SK-N-SH treated with all-trans-retinoic acid at 6 μM for 48 hours (cell line): ENCODE data around the gene LTBR.

Source experiments
- ATAC-seq: fragments of 200-7000 bp; cut with Tn5 transposase; 3 replicates; pipeline ENCODE4 v1.9.1; 2020; ENCODE audit warnings: mild to moderate bottlenecking, moderate library complexity
- ARNTL ChIP-seq: fragments of 450-650 bp; formaldehyde crosslinking; IDR thresholded peaks from 2 replicates; pipeline ENCODE4 v1.5.0; 2020; ENCODE audit warnings: low read depth, mild to moderate bottlenecking, moderate library complexity, borderline replicate concordance
- BACH2 ChIP-seq: fragments of 250-450 bp; sonication (Bioruptor Pico); IDR thresholded peaks from 2 replicates; pipeline ENCODE4 v1.9.0; 2021; ENCODE audit warnings: mild to moderate bottlenecking, borderline replicate concordance
- CSDC2 ChIP-seq: fragments of 250-450 bp; sonication (Bioruptor Pico); IDR thresholded peaks from 2 replicates; pipeline ENCODE4 v1.5.0; 2020; ENCODE audit warnings: mild to moderate bottlenecking, moderate library complexity
- ESRRG ChIP-seq: fragments of 250-450 bp; sonication (Bioruptor Pico); IDR thresholded peaks from 2 replicates; pipeline ENCODE4 v1.6.1; 2021; ENCODE audit warnings: mild to moderate bottlenecking
- GLIS3 ChIP-seq: fragments of 250-450 bp; sonication (Bioruptor Pico); IDR thresholded peaks from 2 replicates; pipeline ENCODE4 v1.5.0; 2020; ENCODE audit warnings: mild to moderate bottlenecking, moderate library complexity
- OSR1 ChIP-seq: fragments of 250-450 bp; sonication (Bioruptor Pico); IDR thresholded peaks from 2 replicates; pipeline ENCODE4 v1.8.0; 2022; ENCODE audit warnings: moderate library complexity, mild to moderate bottlenecking, inconsistent platforms
- PPARA ChIP-seq: fragments of 250-450 bp; sonication (Bioruptor Pico); IDR thresholded peaks from 2 replicates; pipeline ENCODE4 v1.5.0; 2020; ENCODE audit warnings: mild to moderate bottlenecking, borderline replicate concordance
- RARB ChIP-seq: fragments of 250-450 bp; sonication (Bioruptor Pico); IDR thresholded peaks from 2 replicates; pipeline ENCODE4 v1.8.0; 2021; ENCODE audit warnings: mild to moderate bottlenecking, moderate library complexity
- SNAI2 ChIP-seq: fragments of 250-450 bp; sonication (Bioruptor Pico); IDR thresholded peaks from 2 replicates; pipeline ENCODE4 v1.5.0; 2020; ENCODE audit warnings: mild to moderate bottlenecking, moderate library complexity
- TCF4 ChIP-seq: fragments of 250-450 bp; sonication (Bioruptor Pico); IDR thresholded peaks from 2 replicates; pipeline ENCODE4 v1.8.0; 2021; ENCODE audit warnings: mild to moderate bottlenecking, moderate library complexity, borderline replicate concordance
- TOX ChIP-seq: fragments of 250-450 bp; sonication (Bioruptor Pico); IDR thresholded peaks from 2 replicates; pipeline ENCODE4 v1.8.0; 2021; ENCODE audit warnings: mild to moderate bottlenecking, moderate library complexity, borderline replicate concordance
- ZC3H10 ChIP-seq: fragments of 250-450 bp; sonication (Bioruptor Pico); IDR thresholded peaks from 2 replicates; pipeline ENCODE4 v1.5.1; 2021; ENCODE audit warnings: mild to moderate bottlenecking, moderate library complexity
- ZFP3 ChIP-seq: fragments of 250-450 bp; sonication (Bioruptor Pico); IDR thresholded peaks from 2 replicates; pipeline ENCODE4 v1.5.0; 2020; ENCODE audit warnings: mild to moderate bottlenecking, moderate library complexity
- ZFP30 ChIP-seq: fragments of 450-650 bp; formaldehyde crosslinking; IDR thresholded peaks from 2 replicates; pipeline ENCODE4 v1.5.0; 2022; ENCODE audit warnings: mild to moderate bottlenecking, moderate library complexity
- ZNF70 ChIP-seq: fragments of 450-650 bp; formaldehyde crosslinking; IDR thresholded peaks from 2 replicates; pipeline ENCODE4 v1.5.0; 2020; ENCODE audit warnings: mild to moderate bottlenecking, moderate library complexity
- ZNF8 ChIP-seq: fragments of 450-650 bp; formaldehyde crosslinking; IDR thresholded peaks from 2 replicates; pipeline ENCODE4 v1.5.0; 2020; ENCODE audit warnings: mild to moderate bottlenecking, moderate library complexity
- TF ChIP-seq, protein P1 (sequence below): fragments of 250-450 bp; sonication (Bioruptor Pico); IDR thresholded peaks from 2 replicates; pipeline ENCODE4 v1.8.0; 2021; ENCODE audit warnings: low read depth, mild to moderate bottlenecking, moderate library complexity, borderline replicate concordance
- TF ChIP-seq, protein P2 (sequence below): fragments of 250-450 bp; sonication (Bioruptor Pico); IDR thresholded peaks from 2 replicates; pipeline ENCODE4 v1.5.0; 2020; ENCODE audit warnings: mild to moderate bottlenecking, moderate library complexity
- TF ChIP-seq, protein P3 (sequence below): fragments of 250-450 bp; sonication (Bioruptor Pico); IDR thresholded peaks from 2 replicates; pipeline ENCODE4 v1.8.0; 2020; ENCODE audit warnings: mild to moderate bottlenecking, moderate library complexity, borderline replicate concordance

LTBR gene

DNA sequence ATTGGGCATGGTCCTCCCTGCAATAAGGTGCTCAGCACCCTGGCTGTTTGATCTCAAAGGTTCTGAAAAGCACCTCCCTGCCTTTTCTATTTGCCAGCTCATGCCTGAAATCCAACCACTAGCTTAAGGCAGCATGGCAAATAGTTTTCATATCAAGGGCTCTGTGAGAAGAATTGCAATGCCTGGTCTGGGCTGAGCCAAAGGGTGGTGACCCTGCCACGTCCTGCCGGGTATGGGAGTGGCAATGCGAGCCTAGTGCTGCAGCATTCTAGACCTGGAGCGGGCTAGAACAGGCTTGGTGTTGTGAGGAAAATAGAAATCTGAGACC lies 6.3 kb upstream of the LTBR start:
- TF ChIP-seq PPARA (CRISPR knock-in tag), result no peak
- no peak for TF ChIP-seq SNAI2 (CRISPR knock-in tag)
- no peak for TF ChIP-seq ARNTL (CRISPR knock-in tag)
- TF ChIP-seq ESRRG (CRISPR knock-in tag), result no peak
- no peak for TF ChIP-seq ZFP3 (CRISPR knock-in tag)
- no peak for TF ChIP-seq ZNF70
- TF ChIP-seq ZFP30 (CRISPR knock-in tag), result no peak
- TF ChIP-seq, protein P1, sequence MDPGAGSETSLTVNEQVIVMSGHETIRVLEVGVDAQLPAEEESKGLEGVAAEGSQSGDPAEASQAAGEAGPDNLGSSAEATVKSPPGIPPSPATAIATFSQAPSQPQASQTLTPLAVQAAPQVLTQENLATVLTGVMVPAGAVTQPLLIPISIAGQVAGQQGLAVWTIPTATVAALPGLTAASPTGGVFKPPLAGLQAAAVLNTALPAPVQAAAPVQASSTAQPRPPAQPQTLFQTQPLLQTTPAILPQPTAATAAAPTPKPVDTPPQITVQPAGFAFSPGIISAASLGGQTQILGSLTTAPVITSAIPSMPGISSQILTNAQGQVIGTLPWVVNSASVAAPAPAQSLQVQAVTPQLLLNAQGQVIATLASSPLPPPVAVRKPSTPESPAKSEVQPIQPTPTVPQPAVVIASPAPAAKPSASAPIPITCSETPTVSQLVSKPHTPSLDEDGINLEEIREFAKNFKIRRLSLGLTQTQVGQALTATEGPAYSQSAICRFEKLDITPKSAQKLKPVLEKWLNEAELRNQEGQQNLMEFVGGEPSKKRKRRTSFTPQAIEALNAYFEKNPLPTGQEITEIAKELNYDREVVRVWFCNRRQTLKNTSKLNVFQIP (CRISPR knock-in tag), result no peak
- no peak for TF ChIP-seq BACH2 (CRISPR knock-in tag)
- TF ChIP-seq, protein P2, sequence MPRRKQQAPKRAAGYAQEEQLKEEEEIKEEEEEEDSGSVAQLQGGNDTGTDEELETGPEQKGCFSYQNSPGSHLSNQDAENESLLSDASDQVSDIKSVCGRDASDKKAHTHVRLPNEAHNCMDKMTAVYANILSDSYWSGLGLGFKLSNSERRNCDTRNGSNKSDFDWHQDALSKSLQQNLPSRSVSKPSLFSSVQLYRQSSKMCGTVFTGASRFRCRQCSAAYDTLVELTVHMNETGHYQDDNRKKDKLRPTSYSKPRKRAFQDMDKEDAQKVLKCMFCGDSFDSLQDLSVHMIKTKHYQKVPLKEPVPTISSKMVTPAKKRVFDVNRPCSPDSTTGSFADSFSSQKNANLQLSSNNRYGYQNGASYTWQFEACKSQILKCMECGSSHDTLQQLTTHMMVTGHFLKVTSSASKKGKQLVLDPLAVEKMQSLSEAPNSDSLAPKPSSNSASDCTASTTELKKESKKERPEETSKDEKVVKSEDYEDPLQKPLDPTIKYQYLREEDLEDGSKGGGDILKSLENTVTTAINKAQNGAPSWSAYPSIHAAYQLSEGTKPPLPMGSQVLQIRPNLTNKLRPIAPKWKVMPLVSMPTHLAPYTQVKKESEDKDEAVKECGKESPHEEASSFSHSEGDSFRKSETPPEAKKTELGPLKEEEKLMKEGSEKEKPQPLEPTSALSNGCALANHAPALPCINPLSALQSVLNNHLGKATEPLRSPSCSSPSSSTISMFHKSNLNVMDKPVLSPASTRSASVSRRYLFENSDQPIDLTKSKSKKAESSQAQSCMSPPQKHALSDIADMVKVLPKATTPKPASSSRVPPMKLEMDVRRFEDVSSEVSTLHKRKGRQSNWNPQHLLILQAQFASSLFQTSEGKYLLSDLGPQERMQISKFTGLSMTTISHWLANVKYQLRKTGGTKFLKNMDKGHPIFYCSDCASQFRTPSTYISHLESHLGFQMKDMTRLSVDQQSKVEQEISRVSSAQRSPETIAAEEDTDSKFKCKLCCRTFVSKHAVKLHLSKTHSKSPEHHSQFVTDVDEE (CRISPR knock-in tag), result no peak
- no peak for TF ChIP-seq ZNF8 (CRISPR knock-in tag)
- no peak for TF ChIP-seq TOX (CRISPR knock-in tag)
- ATAC-seq, result no peak; the same call in 2 of the 3 replicates

DNA sequence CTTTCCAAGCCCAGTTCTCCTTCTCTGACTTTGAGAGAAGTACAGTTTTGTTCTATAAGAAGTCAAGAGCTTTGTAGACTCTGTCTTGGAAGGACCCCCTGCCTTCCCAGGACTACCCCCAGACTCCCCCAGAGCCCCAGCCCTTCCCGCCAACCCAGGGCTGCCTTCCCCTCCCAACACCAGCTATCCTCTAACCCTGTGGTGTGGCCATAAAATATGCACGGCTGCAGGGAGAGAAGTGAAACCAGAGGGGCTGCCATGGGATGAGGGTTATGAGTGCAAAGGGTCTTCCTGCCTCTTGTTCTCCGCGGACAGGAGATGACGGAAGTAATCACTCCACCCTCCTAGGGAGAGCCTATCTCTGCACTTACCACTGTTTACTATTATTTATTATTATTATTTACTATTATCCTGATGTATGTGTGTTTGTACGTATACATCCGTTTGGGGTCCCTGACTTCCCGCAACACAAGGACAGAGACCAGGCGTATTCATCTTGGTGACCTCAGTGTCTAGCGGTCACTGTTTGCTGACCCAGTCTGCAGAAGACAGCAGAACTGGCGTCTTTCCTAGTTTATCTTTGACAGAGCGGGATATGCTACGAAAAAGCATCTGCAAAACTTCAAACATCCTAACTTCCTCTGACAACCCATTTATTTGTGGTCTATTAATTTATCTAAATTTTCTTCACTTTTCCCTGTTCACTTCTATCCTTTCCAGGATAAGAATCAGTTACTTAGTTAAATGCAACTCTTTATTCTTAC lies 5.1 kb upstream of the LTBR start:
- no peak for ATAC-seq
- TF ChIP-seq ZC3H10 (CRISPR knock-in tag) (no peak), TOX (CRISPR knock-in tag) (no peak), RARB (CRISPR knock-in tag) (no peak), ZNF70 (no peak), TCF4 (CRISPR knock-in tag) (no peak), ARNTL (CRISPR knock-in tag) (no peak), ZFP30 (CRISPR knock-in tag) (no peak), SNAI2 (CRISPR knock-in tag) (no peak), ESRRG (CRISPR knock-in tag) (no peak), BACH2 (CRISPR knock-in tag) (no peak)
- TF ChIP-seq, protein P1 (CRISPR knock-in tag), result no peak

DNA sequence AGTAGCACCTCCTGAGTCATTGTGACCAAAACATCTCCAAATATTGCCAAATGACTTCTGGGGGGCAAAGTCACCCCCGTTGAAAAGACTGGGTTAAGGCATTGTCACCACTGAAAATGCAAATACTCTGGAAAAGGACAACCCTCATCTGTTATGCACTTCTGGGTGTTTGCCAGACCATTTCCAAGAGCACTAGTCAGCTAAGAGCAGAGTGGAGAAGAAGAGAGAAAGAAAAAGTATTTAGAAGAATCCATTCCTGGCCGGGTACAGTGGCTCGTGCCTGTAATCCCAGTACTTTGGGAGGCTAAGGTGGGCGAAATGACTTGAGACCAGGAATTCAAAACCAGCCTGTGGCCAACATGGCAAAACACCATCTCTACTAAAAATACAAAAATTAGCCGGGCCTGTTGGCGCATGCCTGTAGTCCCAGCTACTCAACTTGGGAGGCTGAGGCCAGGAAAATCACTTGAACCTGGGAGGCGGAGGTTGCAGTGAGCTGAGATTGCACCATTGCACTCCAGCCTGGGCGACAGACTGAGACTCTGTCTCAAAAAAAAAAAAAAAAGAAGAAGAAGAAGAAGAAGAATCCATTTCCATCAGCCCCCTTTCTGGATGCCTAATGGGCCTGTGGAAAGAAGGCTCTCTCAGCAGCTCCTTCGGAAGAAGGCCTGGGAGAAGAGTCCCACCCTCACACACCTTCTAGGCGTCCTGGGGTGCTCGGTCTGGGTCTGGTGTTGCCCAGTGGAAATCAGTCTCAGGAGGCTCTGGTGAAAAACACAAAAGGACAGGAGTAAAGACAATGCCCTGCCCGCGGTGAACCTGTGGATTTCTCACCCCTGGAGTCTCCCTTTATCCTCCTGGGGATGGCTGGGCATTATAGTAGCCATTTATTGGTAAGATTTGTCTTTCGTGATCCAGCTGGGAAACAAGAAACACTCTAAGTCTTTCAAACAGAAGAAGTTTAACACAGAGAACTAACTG lies 3.5 kb upstream of the LTBR start:
- TF ChIP-seq, protein P3, sequence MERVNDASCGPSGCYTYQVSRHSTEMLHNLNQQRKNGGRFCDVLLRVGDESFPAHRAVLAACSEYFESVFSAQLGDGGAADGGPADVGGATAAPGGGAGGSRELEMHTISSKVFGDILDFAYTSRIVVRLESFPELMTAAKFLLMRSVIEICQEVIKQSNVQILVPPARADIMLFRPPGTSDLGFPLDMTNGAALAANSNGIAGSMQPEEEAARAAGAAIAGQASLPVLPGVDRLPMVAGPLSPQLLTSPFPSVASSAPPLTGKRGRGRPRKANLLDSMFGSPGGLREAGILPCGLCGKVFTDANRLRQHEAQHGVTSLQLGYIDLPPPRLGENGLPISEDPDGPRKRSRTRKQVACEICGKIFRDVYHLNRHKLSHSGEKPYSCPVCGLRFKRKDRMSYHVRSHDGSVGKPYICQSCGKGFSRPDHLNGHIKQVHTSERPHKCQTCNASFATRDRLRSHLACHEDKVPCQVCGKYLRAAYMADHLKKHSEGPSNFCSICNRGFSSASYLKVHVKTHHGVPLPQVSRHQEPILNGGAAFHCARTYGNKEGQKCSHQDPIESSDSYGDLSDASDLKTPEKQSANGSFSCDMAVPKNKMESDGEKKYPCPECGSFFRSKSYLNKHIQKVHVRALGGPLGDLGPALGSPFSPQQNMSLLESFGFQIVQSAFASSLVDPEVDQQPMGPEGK (CRISPR knock-in tag), result no peak
- no peak for ATAC-seq

DNA sequence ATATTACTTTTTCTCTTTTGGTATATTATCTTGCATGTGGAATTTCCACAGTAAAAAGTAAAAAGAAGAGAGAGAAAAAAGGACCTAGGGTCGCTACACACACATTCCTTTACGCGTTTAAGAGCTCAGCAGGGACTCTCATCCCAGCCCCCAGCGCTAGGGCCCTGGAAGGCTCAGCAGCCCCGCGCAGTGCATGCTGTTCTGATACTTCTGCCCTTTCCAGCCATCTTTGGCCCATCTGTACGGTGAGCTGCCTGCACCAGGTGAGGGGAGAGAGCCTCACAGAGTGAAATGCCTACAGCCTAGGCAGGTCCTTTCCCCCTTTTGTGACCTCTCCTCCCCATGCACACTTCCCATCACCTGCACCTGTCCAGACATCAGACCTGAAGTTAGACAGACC lies 1.6 kb upstream of the LTBR start:
- ATAC-seq, result no peak
- TF ChIP-seq RARB (CRISPR knock-in tag) (no peak), SNAI2 (CRISPR knock-in tag) (no peak), CSDC2 (CRISPR knock-in tag) (no peak), TCF4 (CRISPR knock-in tag) (no peak), ZFP30 (CRISPR knock-in tag) (no peak), OSR1 (CRISPR knock-in tag) (no peak), TOX (CRISPR knock-in tag) (no peak), GLIS3 (CRISPR knock-in tag) (no peak), ZNF70 (no peak)
- TF ChIP-seq, protein P3 (CRISPR knock-in tag), result no peak
- TF ChIP-seq, protein P1 (CRISPR knock-in tag), result no peak
